ENCODE data around the gene AMBRA1. TPM values are rescaled to one million over a fixed set of nuclear protein-coding genes. Genes with fewer than 3 reads are reported as not detected.
A peak's percentile ranks its signal among the peaks of the same experiment; 100 is the strongest.

The AMBRA1 gene
- total RNA-seq, 1 donor from 2014 or later = 38.3 TPM

DNA sequence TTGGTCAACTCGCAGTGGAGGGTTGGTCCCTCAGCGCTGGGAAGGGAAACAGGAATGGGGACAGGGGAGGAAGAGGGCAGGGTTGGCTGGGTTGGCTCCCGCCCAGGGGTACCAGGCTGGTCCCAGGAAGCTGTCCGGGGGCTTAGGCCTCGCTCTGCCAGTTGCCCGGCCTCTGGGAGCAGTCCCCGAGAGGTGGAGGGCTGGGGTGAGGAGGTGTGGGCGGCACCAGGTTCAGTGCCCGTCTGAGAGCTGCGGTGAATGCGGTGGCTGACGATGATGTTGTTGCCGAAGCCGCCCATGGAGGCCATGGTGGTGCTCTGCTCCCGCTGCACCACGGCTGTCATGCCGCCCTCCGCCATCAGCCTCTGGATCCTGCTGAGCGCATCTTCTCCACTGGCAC is 196.3 kb downstream of the AMBRA1 start:
- DNase-seq (ENCODE audit: low read depth) = no peak

DNA sequence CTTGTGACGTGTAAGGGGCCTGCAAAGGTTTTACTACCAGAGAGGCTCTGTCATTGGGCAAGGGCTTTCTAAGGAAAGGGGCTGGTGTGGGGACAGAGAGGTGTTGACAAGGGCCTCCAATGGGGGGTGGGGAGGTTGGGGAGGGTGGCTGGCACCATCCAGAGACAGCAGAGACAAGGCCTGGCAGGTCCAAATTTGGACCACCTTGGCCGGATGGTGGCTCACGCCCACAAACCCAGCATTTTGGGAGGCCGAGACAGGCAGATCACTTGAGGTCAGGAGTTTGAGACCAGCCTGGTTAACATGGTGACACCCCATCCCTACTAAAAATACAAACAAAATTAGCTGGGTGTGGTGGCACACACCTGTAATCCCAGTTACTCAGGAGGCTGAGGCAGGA is 200.1 kb downstream of the AMBRA1 start:
- DNase-seq (ENCODE audit: low read depth) = no peak

DNA sequence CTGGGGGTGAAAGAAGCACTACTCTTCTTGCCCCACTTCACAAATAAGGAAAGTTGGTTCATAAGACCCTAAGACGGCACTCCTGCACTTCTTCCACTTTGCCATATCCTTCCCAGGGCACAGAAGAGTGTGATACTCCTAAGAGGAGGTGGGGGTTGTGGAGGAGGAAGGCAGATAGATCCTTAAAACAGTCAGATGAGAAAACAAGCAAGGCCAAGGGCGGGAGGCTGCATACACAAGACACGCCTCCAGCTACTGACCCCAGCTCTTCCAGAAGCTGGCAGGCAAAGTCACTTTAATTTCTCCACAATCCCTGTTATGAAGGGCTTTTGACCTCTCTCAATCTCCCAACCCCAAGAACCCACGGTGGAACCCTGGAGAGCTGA is 200.6 kb downstream of the AMBRA1 start:
- DNase-seq (ENCODE audit: low read depth) = no peak

DNA sequence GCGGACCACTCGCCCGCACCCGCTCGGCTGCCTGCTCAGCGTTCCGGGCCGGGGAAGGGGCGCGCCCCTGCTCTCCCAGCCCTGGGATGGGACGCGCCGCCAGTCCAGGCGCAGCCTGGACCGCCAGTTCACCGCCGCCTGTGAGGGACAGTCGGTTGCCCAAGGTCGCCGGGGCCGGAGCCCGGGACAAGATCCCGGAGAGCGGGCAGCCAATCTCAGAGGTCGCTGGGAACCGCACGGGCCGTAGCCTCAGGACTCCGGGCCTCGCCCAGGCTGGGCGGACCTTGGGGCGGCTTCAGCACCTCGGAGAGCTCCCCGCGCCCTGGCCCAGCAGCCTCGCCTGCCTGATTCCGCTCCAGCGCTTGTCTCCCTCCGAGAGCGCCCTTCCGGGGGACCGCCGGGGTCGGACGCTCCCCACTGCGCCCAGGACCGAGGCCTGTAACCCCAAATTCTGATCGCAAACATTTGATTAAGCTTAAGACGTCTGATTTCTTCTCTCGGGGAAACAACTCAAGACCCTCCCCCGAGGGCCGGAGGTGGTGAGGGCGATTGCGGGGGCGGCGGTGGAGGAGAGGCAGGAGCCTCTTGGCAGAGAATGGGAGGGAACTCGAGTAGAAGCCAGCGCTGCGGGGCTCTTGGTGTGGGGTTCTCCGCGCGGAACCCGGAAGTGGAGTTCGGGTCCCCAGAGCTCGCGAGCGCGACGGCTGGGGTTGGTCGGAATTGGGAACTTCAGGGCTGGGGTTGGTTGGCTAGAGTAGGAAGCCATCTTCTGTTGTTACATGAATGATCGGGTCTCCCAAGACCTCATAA is 201.2 kb downstream of the AMBRA1 start:
- peak; percentile 32 for DNase-seq (ENCODE audit: low read depth)

DNA sequence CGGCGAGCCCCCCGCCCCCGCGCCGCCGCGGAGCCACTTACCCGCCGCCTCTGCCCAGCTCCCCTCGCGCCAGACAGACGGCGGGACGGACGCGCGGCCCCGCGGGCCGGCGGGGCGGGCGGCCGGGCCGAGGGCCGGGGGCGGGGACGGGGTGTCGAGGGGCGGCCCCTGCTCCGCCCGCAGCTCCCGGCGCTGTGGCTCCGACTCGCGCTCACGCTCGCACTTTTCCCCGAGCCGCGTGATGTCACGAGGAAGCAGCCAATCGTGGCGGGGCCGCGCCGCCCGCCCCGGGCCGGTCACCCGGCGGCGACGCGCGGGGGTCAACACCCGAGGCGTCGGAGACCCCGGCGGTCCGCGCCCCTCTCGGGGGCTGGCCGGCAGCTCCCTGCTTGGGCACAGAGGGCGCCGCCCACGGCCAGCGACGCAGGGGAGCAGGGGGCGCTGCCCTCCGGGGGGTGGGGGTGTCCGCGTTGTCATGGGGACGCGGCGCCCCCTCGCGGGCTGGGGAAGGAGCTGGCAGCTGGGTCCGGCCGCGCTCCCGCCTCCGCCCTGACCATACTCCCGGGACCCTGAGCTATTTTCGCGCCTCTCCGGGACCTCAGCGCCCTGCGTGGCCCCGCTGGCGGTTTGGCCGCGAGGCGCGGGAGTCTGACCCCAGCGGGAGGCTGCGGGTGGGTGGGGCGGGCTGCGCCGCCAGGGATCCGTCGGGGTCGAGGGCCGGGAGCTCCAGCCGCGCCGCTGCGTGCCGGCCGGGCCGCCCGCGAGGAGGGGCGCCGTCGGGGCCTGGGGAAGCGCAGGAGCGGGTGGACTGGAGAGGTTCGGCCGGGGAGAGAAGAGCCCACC is 202.0 kb downstream of the AMBRA1 start, which contains the start of gene CHRM4:
Gene CHRM4, minus strand, starts transcription at position 199 of the 843 bp plus-strand sequence. CDS start 5,219 bp downstream, outside the sequence.
- DNase-seq (ENCODE audit: low read depth) = no peak

DNA sequence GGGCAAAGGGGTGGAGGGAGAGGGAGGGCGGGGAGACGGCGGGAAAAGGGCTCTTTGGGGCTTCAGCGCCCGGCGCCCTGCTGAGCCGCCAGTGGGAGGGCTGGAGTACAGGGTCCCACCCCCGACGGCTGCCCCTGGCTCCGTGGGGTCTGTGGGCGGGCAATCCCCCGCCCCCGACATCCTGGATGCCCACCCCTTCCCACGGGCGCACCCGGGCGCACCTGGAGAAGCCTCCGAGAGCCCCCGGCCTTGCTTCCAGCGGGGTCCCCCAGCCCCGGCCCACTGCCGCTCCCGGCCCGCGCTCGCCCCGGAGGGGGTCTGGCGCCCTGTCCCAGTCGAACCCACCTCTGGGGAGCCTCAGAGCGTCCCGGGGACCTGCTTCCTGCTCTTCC is 202.6 kb downstream of the AMBRA1 start:
- no peak for DNase-seq (ENCODE audit: low read depth)

DNA sequence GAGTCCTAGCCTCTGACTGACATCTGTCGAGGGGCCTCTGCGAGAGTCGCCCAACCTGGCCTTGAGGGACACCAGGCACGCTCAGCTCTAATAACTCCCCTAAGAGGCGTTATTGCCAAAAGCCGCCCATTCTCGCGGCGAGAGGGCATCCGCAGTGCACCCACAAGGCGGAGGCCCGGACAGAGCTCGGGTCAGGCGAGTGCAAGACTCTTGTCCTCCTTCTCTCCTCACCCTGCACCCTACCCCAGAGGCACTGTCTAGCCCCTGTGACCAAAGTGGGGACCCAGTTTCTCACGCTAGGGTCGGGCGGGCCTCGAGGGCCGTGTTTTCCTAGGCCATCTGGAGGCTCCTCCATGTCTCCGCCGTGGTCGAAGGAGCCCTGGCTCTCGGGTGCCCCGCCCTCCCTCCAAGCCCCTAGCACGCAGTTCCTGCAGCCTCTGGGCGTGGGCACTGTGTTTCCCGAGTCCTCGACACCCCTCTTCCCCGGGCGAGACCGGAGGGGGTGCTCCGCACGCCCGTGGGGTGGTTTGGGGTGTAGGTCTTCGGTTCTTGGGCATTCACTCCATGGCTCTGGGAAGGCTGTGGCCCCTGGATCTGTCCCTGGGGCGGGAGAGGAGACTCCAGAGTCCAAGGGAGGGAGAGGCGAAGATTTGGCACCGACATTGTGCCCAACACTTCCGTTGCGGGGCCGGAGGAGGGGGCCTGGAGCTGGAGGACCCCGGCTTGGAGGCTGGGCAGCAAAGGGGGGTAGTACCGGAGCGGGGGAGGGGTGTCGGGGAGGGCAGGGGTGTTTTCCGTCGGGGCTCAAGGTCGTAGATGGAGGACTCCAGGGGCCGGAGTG is 203.3 kb downstream of the AMBRA1 start:
- DNase-seq (ENCODE audit: low read depth) = no peak

DNA sequence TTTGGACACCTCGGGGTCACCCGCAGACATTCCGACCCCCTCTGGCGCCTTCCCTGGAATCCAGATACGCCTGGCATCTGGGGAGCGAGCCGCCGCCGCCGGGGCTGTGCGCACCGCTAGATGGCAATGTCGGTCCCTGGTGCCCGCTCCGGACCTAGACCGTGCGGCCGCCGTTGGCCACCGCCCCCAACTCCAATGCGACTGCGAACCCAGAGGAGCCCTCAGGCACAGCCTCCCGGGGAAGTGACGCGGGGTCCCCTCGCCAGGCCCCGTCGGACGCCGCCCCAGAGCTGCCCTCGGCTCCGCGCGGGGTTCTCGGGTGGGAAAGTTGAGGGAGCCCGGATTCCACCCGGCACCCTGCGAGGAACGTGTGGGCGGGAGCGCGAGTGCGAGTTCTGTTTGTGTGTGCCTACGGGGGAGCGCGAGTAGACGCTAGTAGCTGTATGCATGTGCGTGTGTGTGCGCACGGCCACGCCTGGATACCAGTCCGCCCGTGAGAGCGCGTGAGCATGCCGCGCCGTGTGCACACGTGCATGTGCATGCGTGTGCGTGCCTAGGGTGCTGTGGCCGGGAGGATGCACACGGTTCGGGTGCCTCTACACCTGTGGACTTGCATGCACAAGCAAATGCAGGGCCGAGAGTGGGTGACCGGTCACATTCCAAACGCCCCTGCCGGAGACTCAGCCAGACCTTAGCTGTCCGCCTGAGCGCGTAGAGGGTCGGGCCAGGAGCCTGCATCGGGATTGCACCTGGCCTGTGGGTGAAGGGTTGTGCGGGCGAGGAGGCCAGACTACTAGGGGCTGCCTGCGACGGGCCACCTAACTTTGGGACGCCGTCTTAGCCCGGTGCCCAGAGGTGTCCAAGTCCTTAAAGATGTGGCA is 204.1 kb downstream of the AMBRA1 start:
- no peak for DNase-seq (ENCODE audit: low read depth)

DNA sequence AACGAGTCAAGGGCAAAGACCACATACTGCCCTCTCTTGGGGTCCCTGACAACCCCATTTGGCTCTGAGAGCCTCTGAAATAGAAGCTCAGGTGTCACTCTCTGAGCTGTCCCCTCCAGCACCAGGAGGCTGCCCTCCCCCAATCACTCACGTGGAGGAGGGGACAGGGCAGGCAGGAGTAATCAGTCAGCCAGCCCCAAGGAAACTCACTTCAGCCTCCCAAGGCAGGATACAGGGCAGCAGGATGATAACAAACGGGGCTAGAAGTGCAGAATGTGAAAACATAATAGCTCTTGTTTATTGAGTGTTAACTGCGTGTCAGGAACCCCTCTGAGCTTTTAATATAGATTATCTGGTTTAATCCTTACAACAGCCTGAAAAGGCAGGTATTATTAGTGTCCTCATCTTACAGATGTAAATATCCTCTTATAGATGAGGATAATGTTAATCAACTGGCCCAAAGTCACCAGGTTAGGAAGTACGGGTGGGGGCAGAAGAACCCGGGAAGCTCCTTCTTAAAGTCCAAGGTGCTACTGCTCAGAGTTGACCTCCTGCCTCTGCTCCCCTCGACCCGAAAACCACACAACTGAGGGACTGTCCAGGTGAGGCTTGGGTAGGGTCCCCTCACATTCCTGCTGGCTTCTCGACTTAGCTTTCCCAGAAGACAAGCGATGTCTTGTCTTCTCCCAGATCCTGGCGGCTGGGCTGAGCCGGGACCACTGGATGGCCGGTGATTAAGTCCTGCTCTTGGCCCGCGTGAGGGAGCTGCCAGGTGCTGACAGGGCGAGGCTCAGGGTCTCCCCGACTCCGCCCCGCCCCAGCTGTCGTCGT is 205.0 kb downstream of the AMBRA1 start:
- DNase-seq (ENCODE audit: low read depth) = no peak

DNA sequence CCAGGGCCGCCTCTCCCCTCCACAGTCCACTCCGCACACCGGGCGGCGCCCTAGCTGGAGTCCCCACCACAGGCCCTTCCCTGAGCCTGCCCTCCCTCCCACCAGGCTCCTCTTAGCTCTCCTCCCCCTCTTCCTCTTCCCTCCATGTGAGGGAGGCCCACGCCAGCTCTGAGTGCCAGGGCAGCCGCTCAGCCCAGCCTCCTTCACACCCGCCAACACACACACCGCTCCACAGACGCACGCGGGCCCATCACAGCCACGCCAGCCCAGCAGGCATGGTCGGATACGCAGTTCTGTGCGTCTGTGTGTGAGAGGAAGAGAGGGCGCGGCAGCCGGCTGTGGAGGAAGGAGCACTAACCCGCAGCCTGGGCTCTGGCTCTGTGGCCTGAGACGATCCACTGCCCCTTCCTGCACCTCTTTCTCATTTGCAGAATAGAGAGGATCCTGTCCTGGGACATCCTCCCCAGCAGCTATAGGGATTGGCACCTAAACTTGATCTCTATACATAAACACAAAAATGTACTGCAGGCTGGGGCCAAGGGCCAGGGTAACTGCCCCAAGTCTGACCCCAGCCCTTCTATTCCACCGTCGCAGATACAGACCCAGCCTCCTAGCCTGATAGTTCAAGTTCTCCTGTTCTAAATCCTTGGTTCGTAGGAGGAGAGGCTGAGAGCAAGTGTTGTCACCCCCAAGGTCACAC is 205.8 kb downstream of the AMBRA1 start:
- DNase-seq (ENCODE audit: low read depth) = no peak

DNA sequence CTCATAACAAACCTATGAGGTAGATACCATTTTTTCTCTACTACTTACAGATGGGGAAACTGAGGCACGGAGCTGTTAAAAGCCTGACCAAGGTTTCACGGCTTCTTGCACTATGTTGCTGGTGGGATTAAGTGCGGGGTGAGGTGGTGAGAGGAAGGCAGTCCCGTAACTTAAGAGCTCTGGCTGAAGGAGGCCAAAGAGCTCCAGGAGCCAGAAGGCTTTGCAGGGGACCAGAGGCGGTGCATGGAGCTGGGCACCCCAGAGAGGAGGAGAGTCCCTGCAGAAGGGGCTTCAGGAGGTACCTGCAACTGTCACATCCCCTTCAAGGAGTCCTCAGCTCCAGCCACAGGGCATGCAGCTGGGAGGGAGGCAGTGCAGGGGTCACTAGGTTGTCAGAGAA is 206.4 kb downstream of the AMBRA1 start:
- no peak for DNase-seq (ENCODE audit: low read depth)

DNA sequence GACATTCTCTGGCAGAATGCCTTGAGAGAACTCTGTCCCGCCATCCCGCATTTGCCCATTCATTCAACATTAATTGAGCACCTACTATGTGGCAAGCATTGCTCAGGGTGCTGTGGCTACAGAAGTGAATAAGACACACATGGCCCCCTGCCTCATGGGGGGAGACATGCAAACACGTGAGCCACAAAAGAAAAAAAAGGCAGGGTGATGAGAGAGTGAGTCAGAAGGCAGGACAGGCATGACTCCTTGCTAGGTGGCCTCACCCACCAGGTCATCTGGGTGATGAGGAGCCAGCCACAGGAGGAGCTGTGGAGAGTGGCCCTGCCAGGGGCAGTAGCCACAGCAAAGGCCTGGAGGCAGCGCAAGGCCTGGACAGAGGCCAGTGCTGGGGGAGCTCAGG is 207.1 kb downstream of the AMBRA1 start:
- peak; percentile 15 for DNase-seq (ENCODE audit: low read depth)

DNA sequence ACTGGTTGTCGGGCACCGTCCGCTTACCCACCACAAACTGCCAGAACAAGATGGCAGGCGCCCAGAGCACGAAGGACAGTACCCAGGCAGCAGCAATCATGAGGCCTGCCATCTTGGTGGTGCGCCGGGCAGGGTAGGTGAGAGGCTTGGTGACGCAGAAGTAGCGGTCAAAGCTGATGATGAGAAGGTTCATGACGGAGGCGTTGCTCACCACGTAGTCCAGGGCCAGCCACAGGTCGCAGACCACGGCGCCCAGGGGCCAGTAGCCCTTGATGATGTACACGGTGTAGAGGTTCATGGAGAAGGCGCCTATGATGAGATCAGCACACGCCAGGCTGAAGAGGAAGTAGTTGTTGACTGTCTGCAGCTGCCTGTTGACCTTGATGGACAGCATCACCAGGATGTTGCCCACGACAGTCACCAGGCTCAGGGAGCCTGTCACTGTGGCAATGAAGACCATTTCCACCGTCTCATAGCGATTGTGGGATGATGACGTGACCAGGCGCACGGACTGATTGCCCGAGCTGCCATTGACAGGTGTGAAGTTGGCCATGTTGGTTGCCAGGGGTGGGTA is 207.7 kb downstream of the AMBRA1 start:
- no peak for DNase-seq (ENCODE audit: low read depth)

DNA sequence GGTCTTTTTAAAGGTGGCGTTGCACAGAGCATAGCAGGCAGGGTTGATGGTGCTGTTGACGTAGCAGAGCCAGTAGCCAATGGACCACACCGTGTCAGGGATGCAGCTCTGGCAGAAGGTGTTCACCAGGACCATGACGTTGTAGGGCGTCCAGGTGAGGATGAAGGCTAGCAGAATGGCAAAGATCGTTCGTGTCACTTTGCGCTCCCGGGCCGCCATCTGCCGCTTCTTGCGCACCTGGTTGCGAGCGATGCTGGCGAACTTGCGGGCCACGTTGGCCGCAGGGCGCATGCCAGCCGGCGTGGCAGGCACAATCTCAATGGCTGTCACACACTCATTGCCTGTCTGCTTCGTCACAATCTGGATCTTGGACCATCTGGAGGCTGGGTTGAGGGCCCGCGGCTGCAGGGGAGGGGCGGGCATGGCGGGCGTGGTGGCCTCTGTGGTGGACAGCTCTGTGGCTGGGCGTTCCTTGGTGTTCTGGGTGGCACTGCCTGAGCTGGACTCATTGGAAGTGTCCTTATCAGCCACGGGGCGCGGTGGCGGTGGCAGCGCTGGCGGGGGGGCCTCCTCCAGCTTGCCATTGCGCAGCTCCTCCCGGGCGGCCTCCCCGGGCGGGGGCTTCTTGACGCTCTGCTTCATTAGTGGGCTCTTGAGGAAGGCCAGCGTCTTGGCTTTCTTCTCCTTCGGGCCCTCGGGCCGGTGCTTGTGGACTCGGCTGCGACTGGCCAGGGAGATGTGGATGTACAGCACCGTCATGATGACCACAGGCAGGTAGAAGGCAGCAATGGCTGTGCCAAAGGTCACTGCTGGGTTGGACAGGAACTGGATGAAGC is 208.4 kb downstream of the AMBRA1 start:
- no peak for DNase-seq (ENCODE audit: low read depth)

DNA sequence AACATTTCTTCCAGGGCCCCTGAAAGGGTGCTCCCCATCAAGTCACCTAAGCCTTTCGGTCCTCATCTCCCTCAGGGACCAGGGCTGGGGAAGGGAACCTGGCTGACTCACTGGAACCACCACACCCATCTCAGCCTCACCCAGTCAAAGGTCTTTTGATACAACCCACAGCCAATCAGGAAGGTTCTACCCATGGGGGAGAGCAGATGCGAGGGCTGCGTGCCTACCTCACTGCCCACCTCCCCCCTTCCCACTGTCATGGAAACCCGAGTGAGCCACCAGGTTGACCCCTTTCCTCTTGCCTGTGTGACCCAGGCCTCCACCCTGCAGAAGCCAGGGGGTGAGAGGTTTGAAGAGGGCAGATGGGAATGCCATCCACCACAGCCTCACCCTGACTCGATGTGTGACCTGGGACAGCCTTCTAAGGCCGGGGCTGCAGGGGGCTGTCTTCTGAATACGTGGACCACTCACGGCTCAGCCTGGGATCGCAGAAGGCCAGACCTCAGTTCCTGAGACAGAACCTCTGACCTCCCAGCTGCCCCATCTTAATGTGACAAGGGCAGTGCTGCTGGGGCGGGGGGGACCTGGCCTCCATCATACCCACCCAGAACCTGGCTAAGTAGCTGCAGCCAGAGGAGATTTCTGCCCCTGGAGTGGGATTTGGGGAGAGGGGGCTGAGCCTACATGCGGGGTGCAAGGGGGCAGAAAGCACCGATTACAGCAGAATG is 209.7 kb downstream of the AMBRA1 start:
- no peak for DNase-seq (ENCODE audit: low read depth)

DNA sequence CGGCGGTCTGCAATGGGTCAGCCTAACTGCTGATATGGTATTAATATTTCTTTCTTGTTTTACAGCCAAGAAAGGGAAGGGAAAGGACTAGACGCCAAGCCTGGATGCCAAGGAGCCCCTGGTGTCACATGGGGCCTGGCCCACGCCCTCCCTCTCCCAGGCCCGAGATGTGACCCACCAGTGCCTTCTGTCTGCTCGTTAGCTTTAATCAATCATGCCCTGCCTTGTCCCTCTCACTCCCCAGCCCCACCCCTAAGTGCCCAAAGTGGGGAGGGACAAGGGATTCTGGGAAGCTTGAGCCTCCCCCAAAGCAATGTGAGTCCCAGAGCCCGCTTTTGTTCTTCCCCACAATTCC is 210.4 kb downstream of the AMBRA1 start:
- no peak for DNase-seq (ENCODE audit: low read depth)

DNA sequence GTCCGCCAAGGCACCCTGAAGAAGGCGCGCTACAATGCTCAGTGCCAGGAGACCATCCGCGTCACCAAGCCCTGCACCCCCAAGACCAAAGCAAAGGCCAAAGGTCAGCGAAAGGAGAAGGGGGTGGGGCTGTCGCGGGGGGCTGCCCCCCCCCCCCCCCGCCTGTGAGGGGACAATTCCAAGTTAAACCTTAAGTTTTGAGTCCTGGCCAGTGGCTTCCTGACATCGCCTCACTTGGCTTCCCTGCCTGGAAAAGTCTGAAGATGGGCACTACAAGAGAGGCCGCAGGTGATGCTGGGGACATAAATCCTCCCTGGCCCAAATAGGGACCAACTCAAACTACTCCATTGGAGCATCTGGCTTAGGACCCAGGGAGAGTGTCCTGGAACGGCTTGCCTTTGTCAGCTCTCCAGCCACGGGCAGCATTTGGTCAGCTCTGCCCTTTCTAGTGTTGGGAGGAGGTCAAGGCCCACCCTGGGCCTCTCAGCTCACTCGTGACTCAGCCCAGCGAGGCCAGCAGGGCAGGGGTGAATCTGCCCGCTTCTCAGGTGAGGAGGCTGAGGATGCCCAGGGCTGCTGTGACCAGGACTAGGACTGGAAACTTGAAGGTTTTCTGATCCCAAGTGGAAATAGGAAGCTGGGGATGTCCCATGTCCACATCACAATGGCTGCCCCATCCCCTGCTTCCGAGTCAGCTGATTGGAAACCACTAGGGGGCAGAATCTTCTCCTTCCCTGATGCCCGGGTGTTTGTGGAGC is 211.0 kb downstream of the AMBRA1 start:
- no peak for DNase-seq (ENCODE audit: low read depth)
